CD4-positive, alpha-beta T cell treated with Interleukin-17A for 4 hours (primary cell): ENCODE measurements around the gene JTB.
"Not testable (repeated sequence)": the region's sequence is repeated elsewhere in the genome, so short reads cannot be mapped to it uniquely, and the experiment has no call there.

Experiments
- DNase-seq: peaks from one replicate; pipeline ENCODE4 v3.0.0-alpha.2; 2020; ENCODE audit warnings: mixed read lengths

JTB gene

GRCh38 chr1:153977250-153978240, at the start of gene JTB:
Gene JTB, minus strand, starts transcription at chr1:153977674. Its CDS starts 422 bp downstream, at chr1:153977252.
- peak; percentile 86 for DNase-seq

- no peak for DNase-seq
Observed at GRCh38 chr1:154019940-154020339, 42.5 kb upstream of the JTB start.

- no peak for DNase-seq
Observed at GRCh38 chr1:154019269-154019668, 41.8 kb upstream of the JTB start.

GRCh38 chr1:154014154-154014907, 36.9 kb upstream of the JTB start:
- no peak for DNase-seq

- not testable (repeated sequence) for DNase-seq
Observed at GRCh38 chr1:154012543-154012942, 35.1 kb upstream of the JTB start.

- DNase-seq, result no peak
Observed at GRCh38 chr1:154012129-154012528, 34.7 kb upstream of the JTB start.

- DNase-seq, result no peak
Observed at GRCh38 chr1:154006136-154006535, 28.7 kb upstream of the JTB start.

- no peak for DNase-seq
Observed at GRCh38 chr1:154000420-154000819, 22.9 kb upstream of the JTB start.

GRCh38 chr1:153996882-153997281, 19.4 kb upstream of the JTB start:
- not testable (repeated sequence) for DNase-seq

GRCh38 chr1:153995640-153996039, 18.2 kb upstream of the JTB start:
- DNase-seq, result no peak

GRCh38 chr1:153995202-153995601, 17.7 kb upstream of the JTB start:
- no peak for DNase-seq

GRCh38 chr1:153991806-153992205, 14.3 kb upstream of the JTB start:
- DNase-seq, result no peak

- no peak for DNase-seq
Observed at GRCh38 chr1:153991151-153991630, 13.7 kb upstream of the JTB start.

GRCh38 chr1:153990468-153991150, 13.1 kb upstream of the JTB start, which contains the start of gene RPS27:
Gene RPS27, plus strand, starts transcription at chr1:153990762. Its CDS starts 35 bp downstream, at chr1:153990797.
- DNase-seq, result peak; percentile 88

GRCh38 chr1:153987621-153988020, 10.1 kb upstream of the JTB start:
- DNase-seq, result no peak

GRCh38 chr1:153985941-153986761, 8.7 kb upstream of the JTB start, which contains the start of gene RAB13:
Gene RAB13, minus strand, starts transcription at chr1:153986339. Its CDS starts 103 bp downstream, at chr1:153986236.
- DNase-seq, result peak; percentile 20

GRCh38 chr1:153985341-153985912, 8.0 kb upstream of the JTB start:
- peak; percentile 45 for DNase-seq

- no peak for DNase-seq
Observed at GRCh38 chr1:153984123-153984894, 6.8 kb upstream of the JTB start.

GRCh38 chr1:153981735-153982134, 4.3 kb upstream of the JTB start:
- not testable (repeated sequence) for DNase-seq

GRCh38 chr1:153979091-153979490, 1.6 kb upstream of the JTB start:
- DNase-seq, result not testable (repeated sequence)
